ENCODE results near the gene SRGAP3.

SRGAP3 gene

GRCh38 chr3:8985411-8985831 lies 264.0 kb downstream of the SRGAP3 start:
- DNase-seq (ENCODE audit: low read depth) = no peak

GRCh38 chr3:8984526-8984925 lies 264.9 kb downstream of the SRGAP3 start:
- no peak for DNase-seq (ENCODE audit: low read depth)

- DNase-seq (ENCODE audit: low read depth) = no peak
These were observed 265.4 kb downstream of the SRGAP3 start for GRCh38 chr3:8984081-8984480.

GRCh38 chr3:8983591-8983990 lies 265.9 kb downstream of the SRGAP3 start:
- DNase-seq (ENCODE audit: low read depth) = no peak

- no peak for DNase-seq (ENCODE audit: low read depth)
These were observed 266.4 kb downstream of the SRGAP3 start for GRCh38 chr3:8983026-8983425.

GRCh38 chr3:8982509-8982908 lies 266.9 kb downstream of the SRGAP3 start:
- no peak for DNase-seq (ENCODE audit: low read depth)

- DNase-seq (ENCODE audit: low read depth) = no peak
These were observed 267.7 kb downstream of the SRGAP3 start for GRCh38 chr3:8981700-8982099.

- no peak for DNase-seq (ENCODE audit: low read depth)
These were observed 268.1 kb downstream of the SRGAP3 start for GRCh38 chr3:8981296-8981695.

- DNase-seq (ENCODE audit: low read depth) = no peak
These were observed 268.6 kb downstream of the SRGAP3 start for GRCh38 chr3:8980756-8981257.

GRCh38 chr3:8979262-8979661 lies 270.2 kb downstream of the SRGAP3 start:
- DNase-seq (ENCODE audit: low read depth) = no peak

- no peak for DNase-seq (ENCODE audit: low read depth)
These were observed 270.9 kb downstream of the SRGAP3 start for GRCh38 chr3:8978551-8978950.

- DNase-seq (ENCODE audit: low read depth) = no peak
These were observed 272.8 kb downstream of the SRGAP3 start for GRCh38 chr3:8976540-8977182.

GRCh38 chr3:8975081-8976020 lies 274.1 kb downstream of the SRGAP3 start:
- no peak for DNase-seq (ENCODE audit: low read depth)

GRCh38 chr3:8974458-8974857 lies 275.0 kb downstream of the SRGAP3 start:
- no peak for DNase-seq (ENCODE audit: low read depth)

- DNase-seq (ENCODE audit: low read depth) = no peak
These were observed 276.8 kb downstream of the SRGAP3 start for GRCh38 chr3:8972639-8973038.

- peak; percentile 40 for DNase-seq (ENCODE audit: low read depth)
These were observed 278.4 kb downstream of the SRGAP3 start for GRCh38 chr3:8970971-8971589.

GRCh38 chr3:8969241-8969640 lies 280.2 kb downstream of the SRGAP3 start:
- DNase-seq (ENCODE audit: low read depth) = no peak

- no peak for DNase-seq (ENCODE audit: low read depth)
These were observed 281.0 kb downstream of the SRGAP3 start for GRCh38 chr3:8968375-8968882.

- DNase-seq (ENCODE audit: low read depth) = no peak
These were observed 281.9 kb downstream of the SRGAP3 start for GRCh38 chr3:8967553-8967952.

- DNase-seq (ENCODE audit: low read depth) = no peak
These were observed 282.6 kb downstream of the SRGAP3 start for GRCh38 chr3:8966820-8967348.

GRCh38 chr3:8966150-8966819 lies 283.2 kb downstream of the SRGAP3 start:
- DNase-seq (ENCODE audit: low read depth) = no peak

Data from HS-5 (cell line).